8988T (cell line): ENCODE data around the gene OR6K3.
"Not testable (repeated sequence)": the region's sequence is repeated elsewhere in the genome, so short reads cannot be mapped to it uniquely, and the experiment has no call there.

ENCODE experiments used
- DNase-seq: peaks from one replicate; pipeline ENCODE4 v3.0.0; 2011

Gene OR6K3

GRCh38 chr1:158720620-158721019 lies at the start of gene OR6K3:
Gene OR6K3 (minus strand): TSS chr1:158720720. CDS start chr1:158718115, 2,605 bp downstream.
- DNase-seq, result no peak

- no peak for DNase-seq
Measured at GRCh38 chr1:158754420-158754819, 33.9 kb upstream of the OR6K3 start, which contains the start of gene OR6K6. Gene OR6K6 (plus strand): TSS chr1:158754720. CDS start chr1:158754888, 168 bp downstream.

- no peak for DNase-seq
Measured at GRCh38 chr1:158752155-158752712, 31.7 kb upstream of the OR6K3 start.

GRCh38 chr1:158735848-158736247 lies 15.3 kb upstream of the OR6K3 start:
- DNase-seq, result no peak

- no peak for DNase-seq
Measured at GRCh38 chr1:158732524-158732923, 12.0 kb upstream of the OR6K3 start.

GRCh38 chr1:158731707-158732106 lies 11.2 kb upstream of the OR6K3 start:
- DNase-seq, result no peak

- no peak for DNase-seq
Measured at GRCh38 chr1:158730453-158730852, 9.9 kb upstream of the OR6K3 start.

- no peak for DNase-seq
Measured at GRCh38 chr1:158728510-158729225, 8.1 kb upstream of the OR6K3 start.

GRCh38 chr1:158724442-158724841 lies 3.9 kb upstream of the OR6K3 start:
- no peak for DNase-seq

GRCh38 chr1:158719664-158720063 lies 856 bp downstream of the OR6K3 start:
- DNase-seq, result no peak

- no peak for DNase-seq
Measured at GRCh38 chr1:158717344-158717743, 3.2 kb downstream of the OR6K3 start.

GRCh38 chr1:158716335-158716734 lies 4.2 kb downstream of the OR6K3 start:
- DNase-seq, result no peak

GRCh38 chr1:158714754-158715153 lies 5.8 kb downstream of the OR6K3 start:
- no peak for DNase-seq

GRCh38 chr1:158711098-158711497 lies 9.4 kb downstream of the OR6K3 start:
- no peak for DNase-seq

GRCh38 chr1:158706096-158706495 lies 14.4 kb downstream of the OR6K3 start:
- no peak for DNase-seq

- DNase-seq, result no peak
Measured at GRCh38 chr1:158700552-158700951, 20.0 kb downstream of the OR6K3 start, which contains the start of gene OR6K2. Gene OR6K2 (minus strand): TSS chr1:158700652. CDS start chr1:158700652, 0 bp downstream.

GRCh38 chr1:158694596-158694995 lies 25.9 kb downstream of the OR6K3 start:
- no peak for DNase-seq

- no peak for DNase-seq
Measured at GRCh38 chr1:158692356-158692755, 28.2 kb downstream of the OR6K3 start.

GRCh38 chr1:158691907-158692306 lies 28.6 kb downstream of the OR6K3 start:
- DNase-seq, result no peak

- not testable (repeated sequence) for DNase-seq
Measured at GRCh38 chr1:158691149-158691548, 29.4 kb downstream of the OR6K3 start.

- DNase-seq, result no peak
Measured at GRCh38 chr1:158689875-158690274, 30.6 kb downstream of the OR6K3 start.

- DNase-seq, result no peak
Measured at GRCh38 chr1:158689110-158689509, 31.4 kb downstream of the OR6K3 start.

GRCh38 chr1:158688343-158688742 lies 32.2 kb downstream of the OR6K3 start:
- DNase-seq, result not testable (repeated sequence)

- no peak for DNase-seq
Measured at GRCh38 chr1:158687037-158687436, 33.5 kb downstream of the OR6K3 start.
